GM10266 (cell line): ENCODE data around the gene PDX1.

Experiments used
- DNase-seq: peaks from one replicate; pipeline ENCODE4 v3.0.0; 2012; ENCODE audit errors: extremely low spot score
- CTCF ChIP-seq: IDR thresholded peaks from 2 replicates; pipeline ENCODE4 v1.5.1; 2012; ENCODE audit warnings: mild to moderate bottlenecking, low read depth; ENCODE audit not compliant: control insufficient read depth, insufficient read depth; ENCODE audit errors: missing control alignments

The PDX1 gene

GRCh38 chr13:27952876-27953675, 33.3 kb downstream of the PDX1 start:
- no peak for TF ChIP-seq CTCF
- no peak for DNase-seq

- TF ChIP-seq CTCF = peak; percentile 98
- DNase-seq = peak; percentile 92
These were observed 34.0 kb downstream of the PDX1 start for GRCh38 chr13:27953676-27954405.

- DNase-seq = peak; percentile 47
- TF ChIP-seq CTCF = no peak
These were observed 34.6 kb downstream of the PDX1 start for GRCh38 chr13:27954406-27954851.

- no peak for DNase-seq
- no peak for TF ChIP-seq CTCF
These were observed 35.3 kb downstream of the PDX1 start for GRCh38 chr13:27955014-27955591.

GRCh38 chr13:27956576-27957300, 36.9 kb downstream of the PDX1 start:
- DNase-seq = no peak
- no peak for TF ChIP-seq CTCF

- no peak for DNase-seq
- no peak for TF ChIP-seq CTCF
These were observed 40.2 kb downstream of the PDX1 start for GRCh38 chr13:27959976-27960361.
